ENCODE data around the gene RSPH10B2.
"Not testable (repeated sequence)": the region's sequence is repeated elsewhere in the genome, so short reads cannot be mapped to it uniquely, and the experiment has no call there.

The RSPH10B2 gene

GRCh38 chr7:6792113-6792872 is 38.4 kb downstream of the RSPH10B2 start:
- not testable (repeated sequence) for DNase-seq

DNA sequence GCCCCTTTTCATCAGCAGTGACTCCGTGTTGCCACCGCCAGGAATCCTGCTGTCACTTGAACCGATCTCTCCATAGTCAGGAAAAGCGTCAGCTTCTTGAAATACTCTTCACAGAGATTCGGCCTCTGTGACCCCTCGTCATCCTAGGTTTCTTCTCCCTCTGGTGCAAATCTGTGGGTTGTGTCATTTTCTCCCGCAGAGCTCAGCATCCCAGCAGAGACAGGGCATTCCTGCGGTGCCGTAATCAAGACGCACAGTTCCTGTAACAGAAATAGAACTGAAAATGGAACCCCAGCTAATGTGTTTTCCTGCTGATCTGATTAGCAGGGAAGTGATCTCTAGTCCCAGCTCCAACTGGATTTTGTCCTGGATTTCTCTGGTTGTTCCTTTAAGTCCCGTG is 40.4 kb downstream of the RSPH10B2 start:
- DNase-seq = not testable (repeated sequence)

DNA sequence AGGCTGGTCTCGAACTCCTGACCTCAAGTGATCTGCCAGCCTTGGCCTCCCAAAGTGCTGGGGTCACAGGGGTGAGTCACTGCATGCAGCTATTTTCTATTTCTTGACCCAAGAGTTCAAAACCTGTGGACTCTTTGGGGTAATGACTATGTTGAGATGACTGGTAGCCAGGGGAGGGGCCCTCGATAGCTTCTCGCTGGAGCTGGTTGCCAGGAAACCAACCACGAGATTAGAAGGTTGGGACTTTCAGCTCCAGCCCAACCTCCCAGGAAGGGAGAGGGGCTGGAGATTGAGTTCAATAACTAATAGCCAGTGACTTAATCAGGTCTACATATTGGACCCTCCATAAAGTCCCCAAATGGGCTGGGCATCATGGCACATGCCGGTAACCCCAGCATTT is 43.3 kb downstream of the RSPH10B2 start:
- not testable (repeated sequence) for DNase-seq

GRCh38 chr7:6798047-6798446 is 44.1 kb downstream of the RSPH10B2 start:
- not testable (repeated sequence) for DNase-seq

DNA sequence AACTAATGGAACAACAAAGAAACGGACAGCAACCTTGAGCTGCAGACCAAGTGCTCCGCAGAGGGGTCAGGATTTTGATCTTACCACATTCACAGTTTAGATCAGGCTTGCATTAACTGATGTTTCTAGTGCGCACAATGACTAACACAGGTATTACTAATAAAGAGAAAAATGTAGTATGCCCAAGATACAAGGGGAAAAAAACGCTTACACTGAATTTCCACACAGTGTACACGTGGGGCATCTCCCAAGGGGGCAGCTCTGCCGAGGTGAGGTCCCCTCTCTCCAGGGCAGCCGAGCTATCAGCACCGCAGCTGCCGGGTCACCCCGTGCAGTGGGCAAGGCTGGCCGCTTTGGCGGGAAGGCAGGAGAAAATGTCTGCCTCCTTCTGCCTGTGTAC is 46.0 kb downstream of the RSPH10B2 start:
- DNase-seq = not testable (repeated sequence)

DNA sequence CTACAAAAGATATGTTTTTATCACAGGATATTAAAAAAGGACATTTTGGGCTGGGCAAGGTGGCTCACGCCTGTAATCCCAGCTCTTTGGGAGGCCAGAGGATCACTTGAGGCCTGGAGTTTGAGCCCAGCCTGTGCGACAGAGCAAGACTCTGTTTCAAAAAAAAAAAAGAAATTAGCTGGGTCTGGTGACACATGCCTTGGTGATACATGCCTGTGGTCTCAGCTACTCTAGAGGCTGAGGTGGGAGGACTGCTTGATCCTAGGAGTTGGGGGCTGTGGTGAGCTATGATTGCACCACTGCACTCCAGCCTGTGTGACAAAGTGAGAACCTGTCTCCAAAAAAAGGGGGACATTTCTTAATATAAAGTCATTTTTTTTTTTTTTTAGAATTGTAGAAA is 46.4 kb downstream of the RSPH10B2 start:
- not testable (repeated sequence) for DNase-seq

DNA sequence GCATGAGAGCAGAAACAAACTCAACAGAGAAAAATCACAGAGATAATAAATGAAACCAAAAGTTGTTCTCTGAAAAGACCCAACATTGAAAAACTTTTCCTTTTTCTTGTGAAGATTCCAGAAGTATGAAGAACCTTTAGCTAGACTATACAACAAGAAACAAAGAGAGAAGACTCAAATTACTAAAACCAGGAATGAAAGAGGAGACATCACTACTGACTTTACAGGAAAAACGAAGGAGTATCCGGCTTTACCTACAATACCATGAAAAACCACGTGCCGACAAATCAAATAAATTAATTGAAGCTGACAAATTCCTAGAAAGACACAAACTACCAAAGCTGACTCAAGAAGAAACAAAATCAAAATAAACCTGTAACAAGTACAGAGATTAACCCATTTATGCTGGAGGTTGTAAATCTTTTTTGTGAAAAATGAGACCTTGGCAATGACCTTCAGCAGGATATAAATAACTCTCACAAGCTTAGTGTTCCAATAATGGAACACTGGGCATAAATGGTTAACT is 53.6 kb downstream of the RSPH10B2 start:
- DNase-seq = not testable (repeated sequence)

DNA sequence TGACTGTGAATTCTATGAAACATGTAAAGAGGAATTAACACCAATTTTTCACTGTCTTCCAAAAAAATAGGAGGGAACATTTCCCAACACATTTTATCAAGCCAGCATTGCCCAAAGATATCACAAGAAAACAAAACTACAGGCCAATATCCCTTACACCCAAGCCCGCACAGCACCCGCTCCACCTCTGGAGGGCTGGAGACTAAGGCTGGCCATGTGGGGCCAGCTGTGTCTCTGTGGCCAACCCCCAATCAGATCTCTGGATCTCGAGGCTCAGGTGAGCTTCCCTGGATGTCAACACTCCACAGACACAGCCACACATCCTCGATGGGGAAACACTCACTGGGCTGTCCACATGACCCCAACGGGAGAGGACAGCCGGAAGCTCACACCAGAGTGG is 54.1 kb downstream of the RSPH10B2 start:
- not testable (repeated sequence) for DNase-seq

DNA sequence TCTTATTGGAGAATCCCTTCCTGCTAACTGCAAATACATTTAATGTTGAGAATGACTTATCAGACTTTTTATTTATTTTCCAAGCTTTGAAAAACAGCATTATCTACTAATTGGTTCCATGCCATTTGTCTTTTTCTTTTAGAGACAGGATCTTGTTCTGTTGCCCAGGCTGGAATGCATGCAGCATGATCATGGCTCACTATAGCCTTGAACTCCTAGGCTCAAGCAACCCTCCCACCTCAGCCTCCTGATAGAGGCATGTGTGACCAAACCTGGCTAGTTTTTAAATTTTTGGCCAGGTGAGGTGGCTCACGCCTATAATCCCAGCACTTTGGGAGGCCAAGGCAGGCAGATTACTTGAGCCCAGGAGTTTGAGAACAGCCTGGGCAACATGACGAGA is 59.1 kb downstream of the RSPH10B2 start:
- DNase-seq = not testable (repeated sequence)

DNA sequence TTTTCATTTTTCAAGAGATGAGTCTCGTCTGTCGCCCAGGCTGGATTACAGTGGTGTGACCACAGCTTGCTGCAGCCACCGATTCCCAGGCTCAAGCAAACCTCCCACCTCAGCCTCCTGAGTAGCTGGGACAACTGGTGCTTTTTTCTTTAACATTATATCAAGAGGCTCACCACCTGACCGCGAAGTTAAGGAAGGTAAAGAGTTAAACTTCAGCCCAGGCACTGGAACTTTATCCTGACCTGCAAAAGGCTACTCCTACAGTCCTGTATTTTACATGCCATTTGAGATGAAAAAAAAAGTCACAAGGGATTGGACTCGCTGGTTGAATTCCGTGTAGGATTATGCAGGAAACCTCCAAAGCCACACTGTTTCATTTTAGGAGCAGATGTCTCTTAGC is 61.6 kb downstream of the RSPH10B2 start:
- not testable (repeated sequence) for DNase-seq

- DNase-seq = not testable (repeated sequence)
Measured at GRCh38 chr7:6821622-6822021, 67.7 kb downstream of the RSPH10B2 start.

DNA sequence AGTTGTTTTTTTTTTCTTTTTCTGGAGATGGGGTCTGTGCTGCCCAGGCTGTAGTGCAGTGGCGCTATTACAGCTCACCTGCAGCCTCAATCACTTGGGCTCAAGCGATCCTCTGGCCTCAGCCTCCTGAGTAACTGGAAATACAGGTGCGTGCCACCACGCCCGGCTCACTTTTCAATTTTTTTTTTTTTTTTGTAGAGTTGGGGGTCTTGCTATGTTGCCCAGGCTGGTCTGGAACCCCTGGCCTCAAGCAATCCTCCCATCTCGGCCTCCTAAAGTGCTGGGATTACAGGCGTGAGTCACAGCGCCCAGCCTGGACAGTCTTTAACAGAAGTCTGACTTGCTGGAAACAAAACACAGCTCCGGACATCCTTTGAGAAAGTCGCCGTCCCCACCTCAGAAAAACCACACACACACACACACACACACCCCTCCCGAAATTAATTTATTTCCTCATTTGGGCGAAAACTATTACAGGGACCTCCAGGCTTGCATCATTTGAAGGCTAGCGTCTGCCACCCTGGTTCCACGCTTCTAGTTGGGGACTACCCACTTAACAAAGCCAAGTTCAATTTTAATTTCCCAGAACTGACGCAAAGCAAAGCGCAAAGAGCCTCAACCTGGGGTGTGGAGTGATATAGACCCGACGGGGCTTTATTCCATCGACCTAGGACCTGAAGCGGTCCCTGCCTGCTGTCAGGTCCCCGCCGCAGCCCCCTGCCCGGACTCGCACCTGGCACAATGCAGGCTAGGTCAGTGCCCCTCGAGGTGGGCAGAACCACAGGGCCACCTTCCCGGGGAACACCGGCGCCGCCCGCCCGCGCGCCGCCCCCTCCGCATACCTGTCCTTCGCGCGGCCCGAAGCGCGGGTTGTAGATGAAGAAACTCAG is 71.6 kb downstream of the RSPH10B2 start:
- DNase-seq = not testable (repeated sequence)

- DNase-seq = peak; percentile 64 to 88 (median 80)
Measured at GRCh38 chr7:6826151-6826550, 72.2 kb downstream of the RSPH10B2 start, which contains the start of gene CCZ1B. Gene CCZ1B, minus strand, starts transcription at chr7:6826275. Its CDS starts 78 bp downstream, at chr7:6826197.

GRCh38 chr7:6827180-6827579 is 73.3 kb downstream of the RSPH10B2 start:
- DNase-seq = not testable (repeated sequence)

GRCh38 chr7:6829616-6830015 is 75.7 kb downstream of the RSPH10B2 start:
- not testable (repeated sequence) for DNase-seq

- not testable (repeated sequence) for DNase-seq
Measured at GRCh38 chr7:6830026-6830425, 76.1 kb downstream of the RSPH10B2 start.

- no peak for DNase-seq
Measured at GRCh38 chr7:6831018-6831725, 77.3 kb downstream of the RSPH10B2 start.

GRCh38 chr7:6833636-6834035 is 79.7 kb downstream of the RSPH10B2 start:
- no peak for DNase-seq

DNA sequence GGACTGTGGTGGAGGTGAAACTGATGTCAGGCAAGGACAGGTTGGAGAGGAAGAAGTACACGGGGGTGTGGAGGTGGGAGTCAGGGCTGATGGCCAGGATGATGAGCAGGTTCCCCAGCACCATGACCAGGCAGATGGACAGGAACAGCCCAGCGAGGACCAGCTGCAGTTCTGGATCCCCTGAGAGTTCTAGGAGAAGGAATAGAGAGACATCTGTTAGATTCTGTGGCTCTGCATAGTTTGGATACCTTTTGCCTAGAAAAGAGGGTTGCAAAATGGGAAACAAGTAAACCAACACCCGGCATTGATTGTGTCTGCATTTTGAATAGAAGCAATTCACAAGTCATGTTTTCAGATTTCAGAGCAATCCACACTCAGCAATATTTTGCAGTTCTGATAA is 81.6 kb downstream of the RSPH10B2 start:
- DNase-seq = not testable (repeated sequence)

- DNase-seq = not testable (repeated sequence)
Measured at GRCh38 chr7:6837081-6837480, 83.2 kb downstream of the RSPH10B2 start.

DNA sequence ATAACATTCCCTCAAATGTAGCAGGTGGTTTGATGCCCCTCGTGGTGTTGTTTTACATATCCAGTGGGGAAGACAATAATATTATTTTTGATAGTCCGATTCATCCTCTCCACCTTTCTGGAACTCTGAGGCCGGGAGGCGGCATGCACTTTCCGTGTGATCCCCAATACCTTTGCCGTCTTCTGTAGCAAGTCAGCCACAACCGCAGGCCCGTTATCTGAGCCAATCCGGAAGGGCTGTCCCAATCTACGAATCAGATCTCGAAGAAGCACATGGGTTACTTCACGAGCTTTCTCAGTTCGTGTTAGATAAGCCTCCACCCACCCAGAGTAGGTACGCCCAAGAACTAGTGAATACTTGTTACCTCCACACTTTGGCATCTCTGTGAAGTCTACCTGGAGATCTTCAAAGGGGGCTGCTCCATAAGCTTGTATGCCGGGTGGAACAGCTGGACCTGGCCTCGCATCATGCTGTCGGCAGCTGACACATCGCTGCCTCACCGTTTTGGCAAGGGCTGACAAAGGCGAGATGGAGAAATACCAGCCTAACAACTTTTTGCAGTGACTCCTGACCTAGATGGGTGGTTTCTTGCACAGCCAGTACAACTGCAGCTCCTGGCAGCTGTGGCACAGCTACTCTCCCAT is 88.5 kb downstream of the RSPH10B2 start:
- DNase-seq = not testable (repeated sequence)

- not testable (repeated sequence) for DNase-seq
Measured at GRCh38 chr7:6843092-6843491, 89.2 kb downstream of the RSPH10B2 start.
